CD4-positive, CD25-positive, alpha-beta regulatory T cell (primary cell): Measurements from ENCODE around the gene LRP1-AS. TPM values are rescaled to one million over a fixed set of nuclear protein-coding genes. Genes with fewer than 3 reads are reported as not detected.

Experiments
- ATAC-seq, 2 donors: fragments of 150-1000 bp; cut with Tn5 transposase; one replicate each; pipeline ENCODE4 v1.10.0; 2021; ENCODE audit warnings: low read depth in 2 of 2, moderate number of reproducible peaks in 2 of 2, moderate library complexity in 1 of 2
- DNase-seq, 3 donors: peaks; one replicate each; pipeline versions ENCODE4 v3.0.0 to v3.0.0-alpha.2; 2012 to 2022; ENCODE audit warnings: mixed read lengths in 1 of 3
- H3K27ac ChIP-seq: one replicate; pipeline ENCODE4 v1.7.0; 2013; ENCODE audit warnings: mild to moderate bottlenecking, low read length; ENCODE audit not compliant: insufficient read depth, poor library complexity, severe bottlenecking
- H3K27me3 ChIP-seq: one replicate; pipeline ENCODE4 v1.7.0; 2013; ENCODE audit warnings: low read length; ENCODE audit not compliant: control insufficient read depth, insufficient read depth
- H3K36me3 ChIP-seq: one replicate; pipeline ENCODE4 v1.7.0; 2013; ENCODE audit warnings: mild to moderate bottlenecking, low read length, moderate library complexity; ENCODE audit not compliant: control insufficient read depth, insufficient read depth
- H3K4me1 ChIP-seq: 2 replicates; pipeline ENCODE4 v1.7.0; 2013; ENCODE audit warnings: mild to moderate bottlenecking, low read length; ENCODE audit not compliant: insufficient read depth, control insufficient read depth, poor library complexity, severe bottlenecking
- H3K4me3 ChIP-seq: one replicate; pipeline ENCODE4 v1.7.0; 2013; ENCODE audit warnings: low read depth, mild to moderate bottlenecking, low read length, moderate library complexity
- H3K9me3 ChIP-seq, 2 experiments: 1 replicate in 1 of 2; 2 replicates in 1 of 2; pipeline ENCODE4 v1.7.0; 2013; ENCODE audit warnings: low read length in 2 of 2, mild to moderate bottlenecking in 1 of 2, moderate library complexity in 1 of 2; ENCODE audit not compliant: control insufficient read depth in 2 of 2
- H3K27ac Mint-ChIP-seq, 3 donors: one replicate each; pipeline ENCODE4 v1.8.0; 2020 to 2022; ENCODE audit warnings: mild to moderate bottlenecking in 3 of 3, mixed read lengths in 3 of 3, moderate library complexity in 2 of 3
- H3K27me3 Mint-ChIP-seq: one replicate; pipeline ENCODE4 v1.8.0; 2022; ENCODE audit warnings: mild to moderate bottlenecking, mixed read lengths
- H3K36me3 Mint-ChIP-seq: one replicate; pipeline ENCODE4 v1.8.0; 2020; ENCODE audit warnings: mixed read lengths
- H3K4me1 Mint-ChIP-seq, 4 donors: one replicate each; pipeline ENCODE4 v1.8.0; 2020 to 2022; ENCODE audit warnings: mixed read lengths in 4 of 4, mild to moderate bottlenecking in 1 of 4
- H3K4me3 Mint-ChIP-seq, 4 donors: one replicate each; pipeline ENCODE4 v1.8.0; 2020 to 2022; ENCODE audit warnings: mild to moderate bottlenecking in 4 of 4, mixed read lengths in 4 of 4, moderate library complexity in 3 of 4
- H3K9me3 Mint-ChIP-seq, 7 donors: one replicate each; pipeline ENCODE4 v1.8.0; 2020 to 2022; ENCODE audit warnings: mixed read lengths in 7 of 7, mild to moderate bottlenecking in 3 of 7, moderate library complexity in 2 of 7
- polyA plus RNA-seq, 4 donors: library from polyadenylated mRNA; unstranded; fragments of 300-500 nt; fragmentation: Illumina TruSeq; gene quantifications; one replicate each; pipeline ENCODE4 v1.2.3, GENCODE V29; 2021
- total RNA-seq: library from RNA; stranded (reverse); gene quantifications from one replicate; pipeline ENCODE4 v1.2.3, GENCODE V29; 2022

LRP1-AS gene
- total and polyA plus RNA-seq, 5 donors from 2014 or later = not detected

DNA sequence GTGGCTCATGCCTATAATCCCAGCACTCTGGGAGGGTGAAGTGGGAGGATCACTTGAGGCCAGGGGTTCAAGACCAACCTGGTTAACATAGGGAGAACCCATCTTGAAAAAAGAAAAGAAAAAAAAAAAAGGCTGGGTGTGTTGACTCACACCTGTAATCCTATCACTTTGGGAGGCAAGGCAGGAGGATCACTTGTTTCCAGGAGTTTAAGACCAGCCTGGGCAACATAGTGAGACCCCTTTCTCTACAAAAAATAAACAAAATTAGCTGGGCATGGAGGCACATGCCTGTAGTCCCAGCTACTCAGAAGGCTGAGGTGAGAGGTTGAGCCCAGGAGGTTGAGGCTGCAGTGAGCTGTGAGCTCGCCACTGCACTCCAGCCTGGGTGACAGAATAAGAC, 23.0 kb upstream of the LRP1-AS start:
- no peak overlapping the region for H3K4me3 ChIP-seq
- Mint-ChIP-seq H3K4me3 (no peak overlapping the region), H3K27me3 (peaks cover 6% of the 10 kb centered on the region), H3K4me1 (no peaks in the 10 kb centered on the region), H3K9me3 (no peaks in the 10 kb centered on the region), H3K36me3 (no peaks in the 10 kb centered on the region), H3K27ac (peak overlapping the region in 1 of 3 donors; percentile 6)
- no peak overlapping the region for H3K27ac ChIP-seq
- ATAC-seq (no peak), DNase-seq (no peak)
- no peaks in the 10 kb centered on the region for H3K4me1 ChIP-seq
- no peaks in the 10 kb centered on the region for H3K27me3 ChIP-seq
- no peaks in the 10 kb centered on the region for H3K9me3 ChIP-seq
- no peaks in the 10 kb centered on the region for H3K36me3 ChIP-seq

- peak overlapping the region in 1 of 3 donors; percentile 6 for H3K27ac Mint-ChIP-seq
- H3K36me3 Mint-ChIP-seq = no peaks in the 10 kb centered on the region
Observed at GRCh38 chr12:57169969-57170368, 22.6 kb upstream of the LRP1-AS start.

GRCh38 chr12:57169046-57169795, 21.8 kb upstream of the LRP1-AS start:
- H3K4me1 ChIP-seq = no peaks in the 10 kb centered on the region
- H3K27me3 ChIP-seq = no peaks in the 10 kb centered on the region
- H3K36me3 ChIP-seq = no peaks in the 10 kb centered on the region
- no peak overlapping the region for H3K27ac Mint-ChIP-seq
- H3K4me1 Mint-ChIP-seq = no peaks in the 10 kb centered on the region
- H3K4me3 ChIP-seq = no peak overlapping the region
- H3K27ac ChIP-seq = no peak overlapping the region
- H3K36me3 Mint-ChIP-seq = no peaks in the 10 kb centered on the region
- no peak for DNase-seq
- H3K4me3 Mint-ChIP-seq = no peak overlapping the region
- ATAC-seq = no peak
- peaks cover 0 to 2% (median 0%) of the 10 kb centered on the region in 7 donors for H3K9me3 Mint-ChIP-seq
- no peaks in the 10 kb centered on the region for H3K9me3 ChIP-seq
- H3K27me3 Mint-ChIP-seq = peaks cover 6% of the 10 kb centered on the region

More at GRCh38 chr12:57169969-57170368, 22.6 kb upstream of the LRP1-AS start:
- H3K9me3 ChIP-seq = no peaks in the 10 kb centered on the region
- no peak for ATAC-seq
- H3K4me3 ChIP-seq = no peak overlapping the region
- no peaks in the 10 kb centered on the region for H3K36me3 ChIP-seq
- no peak overlapping the region for H3K27ac ChIP-seq
- no peaks in the 10 kb centered on the region for H3K27me3 ChIP-seq
- no peaks in the 10 kb centered on the region for H3K4me1 ChIP-seq
- Mint-ChIP-seq H3K4me1 (no peaks in the 10 kb centered on the region), H3K4me3 (no peak overlapping the region), H3K9me3 (peaks cover 0 to under 1% (median 0%) of the 10 kb centered on the region in 7 donors), H3K27me3 (peaks cover 6% of the 10 kb centered on the region)
- DNase-seq = no peak

- no peak for ATAC-seq
- Mint-ChIP-seq H3K9me3 (peaks cover 0 to 2% (median 0%) of the 10 kb centered on the region in 7 donors), H3K27me3 (peaks cover 6% of the 10 kb centered on the region), H3K36me3 (no peaks in the 10 kb centered on the region), H3K4me3 (no peak overlapping the region), H3K4me1 (no peaks in the 10 kb centered on the region), H3K27ac (no peak overlapping the region)
- H3K4me1 ChIP-seq = no peaks in the 10 kb centered on the region
- H3K27ac ChIP-seq = no peak overlapping the region
- H3K36me3 ChIP-seq = no peaks in the 10 kb centered on the region
- no peak overlapping the region for H3K4me3 ChIP-seq
- no peaks in the 10 kb centered on the region for H3K27me3 ChIP-seq
- no peak for DNase-seq
- no peaks in the 10 kb centered on the region for H3K9me3 ChIP-seq
Observed at GRCh38 chr12:57168058-57168457, 20.6 kb upstream of the LRP1-AS start.

DNA sequence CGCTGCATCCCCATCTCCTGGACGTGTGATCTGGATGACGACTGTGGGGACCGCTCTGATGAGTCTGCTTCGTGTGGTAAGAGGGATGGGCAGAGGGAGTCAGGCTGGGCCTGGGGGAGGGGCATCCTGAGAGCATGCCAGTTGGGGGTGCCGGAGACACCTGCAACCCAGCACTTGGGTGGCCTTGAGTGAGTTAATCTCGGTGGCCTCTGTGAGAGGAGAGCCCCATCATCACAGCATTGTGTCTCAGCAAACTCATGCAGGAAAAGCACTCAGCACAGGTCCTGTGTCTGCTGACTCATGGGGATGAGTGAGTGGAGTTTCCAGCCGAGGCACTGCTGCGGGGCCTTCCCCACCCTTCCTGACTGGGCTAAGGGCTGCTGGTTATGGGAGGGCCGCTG, 19.6 kb upstream of the LRP1-AS start:
- no peak overlapping the region for H3K4me3 ChIP-seq

GRCh38 chr12:57165741-57166140, 18.3 kb upstream of the LRP1-AS start:
- Histone ChIP-seq H3K9me3 (no peaks in the 10 kb centered on the region), H3K36me3 (no peaks in the 10 kb centered on the region), H3K27me3 (no peaks in the 10 kb centered on the region), H3K4me3 (no peak overlapping the region), H3K27ac (no peak overlapping the region), H3K4me1 (no peaks in the 10 kb centered on the region)
- ATAC-seq = no peak
- H3K9me3 Mint-ChIP-seq = peaks cover 0 to 2% (median 0%) of the 10 kb centered on the region in 7 donors
- peaks cover 7% of the 10 kb centered on the region for H3K36me3 Mint-ChIP-seq
- no peaks in the 10 kb centered on the region for H3K4me1 Mint-ChIP-seq
- DNase-seq = no peak
- H3K27me3 Mint-ChIP-seq = no peaks in the 10 kb centered on the region
- H3K4me3 Mint-ChIP-seq = no peak overlapping the region
- H3K27ac Mint-ChIP-seq = no peak overlapping the region

More for the DNA sequence above, 19.6 kb upstream of the LRP1-AS start:
- DNase-seq (no peak), ATAC-seq (no peak)
- Mint-ChIP-seq H3K4me1 (no peaks in the 10 kb centered on the region), H3K36me3 (no peaks in the 10 kb centered on the region), H3K27ac (no peak overlapping the region), H3K4me3 (no peak overlapping the region), H3K27me3 (no peaks in the 10 kb centered on the region), H3K9me3 (peaks cover 0 to 2% (median 0%) of the 10 kb centered on the region in 7 donors)
- Histone ChIP-seq H3K4me1 (no peaks in the 10 kb centered on the region), H3K9me3 (no peaks in the 10 kb centered on the region), H3K27me3 (no peaks in the 10 kb centered on the region), H3K27ac (no peak overlapping the region), H3K36me3 (no peaks in the 10 kb centered on the region)

GRCh38 chr12:57164966-57165625, 17.7 kb upstream of the LRP1-AS start:
- ATAC-seq (no peak), DNase-seq (no peak)
- Histone ChIP-seq H3K4me3 (no peak overlapping the region), H3K36me3 (no peaks in the 10 kb centered on the region), H3K27ac (no peak overlapping the region), H3K4me1 (no peaks in the 10 kb centered on the region), H3K9me3 (no peaks in the 10 kb centered on the region), H3K27me3 (no peaks in the 10 kb centered on the region)
- Mint-ChIP-seq H3K9me3 (peaks cover 0 to 2% (median 0%) of the 10 kb centered on the region in 7 donors), H3K27ac (peak overlapping the region in 1 of 3 donors; percentile 43), H3K36me3 (peaks cover 7% of the 10 kb centered on the region), H3K4me1 (no peaks in the 10 kb centered on the region), H3K27me3 (no peaks in the 10 kb centered on the region), H3K4me3 (no peak overlapping the region)
